NT2/D1 (cell line): Measurements from ENCODE around the gene GUCY2F.

Experiments
- DNase-seq: peaks from one replicate; pipeline ENCODE4 v3.0.0-alpha.2; 2011; ENCODE audit warnings: low read depth, low spot score
- H3K27me3 ChIP-seq: 2 replicates; pipeline ENCODE4 v1.6.0; 2011; ENCODE audit warnings: mild to moderate bottlenecking; ENCODE audit not compliant: insufficient read length, insufficient read depth
- H3K36me3 ChIP-seq: 2 replicates; pipeline ENCODE4 v1.6.1; 2011; ENCODE audit warnings: mild to moderate bottlenecking, low read length, mixed read lengths; ENCODE audit not compliant: insufficient read depth, insufficient read length
- H3K4me1 ChIP-seq: 2 replicates; pipeline ENCODE4 v1.5.1; 2011; ENCODE audit not compliant: insufficient read depth, insufficient read length
- H3K4me3 ChIP-seq: 2 replicates; pipeline ENCODE4 v1.5.1; 2011; ENCODE audit warnings: low read depth; ENCODE audit not compliant: insufficient read length
- H3K9ac ChIP-seq: 2 replicates; pipeline ENCODE4 v1.6.0; 2011; ENCODE audit warnings: low read depth; ENCODE audit not compliant: insufficient read length
- H3K9me3 ChIP-seq: 2 replicates; pipeline ENCODE4 v1.5.1; 2011; ENCODE audit warnings: mild to moderate bottlenecking, low read length; ENCODE audit not compliant: insufficient read depth
- SUZ12 ChIP-seq: IDR thresholded peaks from 2 replicates; pipeline ENCODE4 v1.6.1; 2011; ENCODE audit not compliant: insufficient read length, insufficient read depth; ENCODE audit errors: extremely low read depth
- YY1 ChIP-seq: IDR thresholded peaks from 2 replicates; pipeline ENCODE4 v1.6.1; 2011; ENCODE audit not compliant: insufficient read length, insufficient read depth
- ZNF274 ChIP-seq: IDR thresholded peaks from 2 replicates; pipeline ENCODE4 v1.6.1; 2011; ENCODE audit warnings: mild to moderate bottlenecking, low read depth, low read length

Gene GUCY2F

GRCh38 chrX:109485470-109486340 lies 3.8 kb upstream of the GUCY2F start:
- no peaks in the 10 kb centered on the region for H3K9me3 ChIP-seq
- DNase-seq: peak; percentile 63

GRCh38 chrX:109484886-109485285 lies 3.0 kb upstream of the GUCY2F start:
- H3K36me3 ChIP-seq: no peaks in the 10 kb centered on the region
- TF ChIP-seq SUZ12: no peak
- TF ChIP-seq ZNF274: no peak
- no peak for TF ChIP-seq YY1
- DNase-seq: no peak
- H3K4me3 ChIP-seq: no peak overlapping the region
- H3K27me3 ChIP-seq: no peaks in the 10 kb centered on the region
- H3K9ac ChIP-seq: no peak overlapping the region
- H3K9me3 ChIP-seq: no peaks in the 10 kb centered on the region
- H3K4me1 ChIP-seq: no peaks in the 10 kb centered on the region

More at GRCh38 chrX:109485470-109486340, 3.8 kb upstream of the GUCY2F start:
- H3K36me3 ChIP-seq: no peaks in the 10 kb centered on the region
- H3K4me3 ChIP-seq: no peak overlapping the region
- no peaks in the 10 kb centered on the region for H3K4me1 ChIP-seq
- no peaks in the 10 kb centered on the region for H3K27me3 ChIP-seq
- TF ChIP-seq ZNF274 (no peak), SUZ12 (no peak), YY1 (no peak)
- H3K9ac ChIP-seq: no peak overlapping the region

GRCh38 chrX:109475174-109475891 lies 6.6 kb downstream of the GUCY2F start:
- H3K4me3 ChIP-seq: no peak overlapping the region

GRCh38 chrX:109472939-109473735 lies 8.7 kb downstream of the GUCY2F start:
- Histone ChIP-seq H3K4me1 (no peaks in the 10 kb centered on the region), H3K36me3 (no peaks in the 10 kb centered on the region), H3K9me3 (no peaks in the 10 kb centered on the region), H3K9ac (no peak overlapping the region), H3K4me3 (no peak overlapping the region), H3K27me3 (no peaks in the 10 kb centered on the region)
- TF ChIP-seq ZNF274 (no peak), YY1 (no peak), SUZ12 (no peak)
- peak; percentile 83 for DNase-seq

More at GRCh38 chrX:109475174-109475891, 6.6 kb downstream of the GUCY2F start:
- no peaks in the 10 kb centered on the region for H3K36me3 ChIP-seq
- H3K9ac ChIP-seq: no peak overlapping the region
- H3K9me3 ChIP-seq: no peaks in the 10 kb centered on the region
- DNase-seq: no peak
- H3K27me3 ChIP-seq: no peaks in the 10 kb centered on the region
- TF ChIP-seq SUZ12 (no peak), ZNF274 (no peak), YY1 (no peak)
- no peaks in the 10 kb centered on the region for H3K4me1 ChIP-seq

- H3K27me3 ChIP-seq: no peaks in the 10 kb centered on the region
Observed at GRCh38 chrX:109464231-109464630, 17.7 kb downstream of the GUCY2F start.

GRCh38 chrX:109463784-109464183 lies 18.1 kb downstream of the GUCY2F start:
- Histone ChIP-seq H3K4me3 (no peak overlapping the region), H3K4me1 (no peaks in the 10 kb centered on the region), H3K9ac (no peak overlapping the region), H3K36me3 (no peaks in the 10 kb centered on the region), H3K27me3 (no peaks in the 10 kb centered on the region), H3K9me3 (no peaks in the 10 kb centered on the region)
- no peak for DNase-seq
- TF ChIP-seq YY1: no peak
- TF ChIP-seq ZNF274: no peak
- TF ChIP-seq SUZ12: no peak

More at GRCh38 chrX:109464231-109464630, 17.7 kb downstream of the GUCY2F start:
- H3K9ac ChIP-seq: no peak overlapping the region
- TF ChIP-seq ZNF274: no peak
- no peak for TF ChIP-seq YY1
- no peak for TF ChIP-seq SUZ12
- H3K9me3 ChIP-seq: no peaks in the 10 kb centered on the region
- H3K4me1 ChIP-seq: no peaks in the 10 kb centered on the region
- no peak for DNase-seq
- H3K4me3 ChIP-seq: no peak overlapping the region
- no peaks in the 10 kb centered on the region for H3K36me3 ChIP-seq
